Right lobe of liver (tissue), 4 donors: ENCODE measurements around the gene VSIG4.

Experiments
- CTCF ChIP-seq, 4 donors: fragments of 200-600 bp in 3 of 4; fragments of 450-650 bp in 1 of 4; IDR thresholded peaks; one replicate each; pipeline versions ENCODE4 v1.5.1 to v1.8.0; 2016 to 2022; ENCODE audit warnings: antibody characterized with exemption in 4 of 4, mild to moderate bottlenecking in 2 of 4
- POLR2A ChIP-seq: fragments of 450-650 bp; IDR thresholded peaks from one replicate; pipeline ENCODE4 v1.6.1; 2017; ENCODE audit warnings: antibody characterized with exemption, mild to moderate bottlenecking
- donor health status: DM: no; HTN: no; CAD: no.
- donor health status: DM: no; HTN: no; CAD: no.
- donor health status: DM: no; HTN: yes; CAD: no.

DNA sequence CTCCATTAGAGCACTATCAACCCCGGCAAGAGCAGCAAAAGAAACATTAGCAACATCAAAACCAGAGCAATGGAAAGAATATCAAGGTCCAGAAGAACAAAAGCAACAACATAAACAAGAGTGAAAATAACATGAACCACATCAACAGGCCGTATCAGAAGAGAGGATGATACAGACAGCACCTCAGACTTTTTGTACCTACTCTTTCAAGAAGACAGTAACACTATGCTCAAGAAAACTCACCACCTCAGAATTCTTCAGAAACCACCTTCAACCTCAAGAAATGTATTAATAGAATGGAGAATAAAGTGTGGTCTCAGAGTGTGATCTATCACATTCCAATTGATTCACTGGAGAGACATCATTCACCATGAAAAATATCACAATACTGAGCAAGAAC is 46.5 kb downstream of the VSIG4 start:
- TF ChIP-seq CTCF (IDR thresholded peaks at IDR 0.05) (no peak), POLR2A (no peak)
